Muscle layer of colon (tissue), 2 donors: ENCODE data around the gene NAIF1.

Experiments
- H3K27ac ChIP-seq: one replicate; pipeline ENCODE4 v1.7.0; 2013; ENCODE audit warnings: low read depth, mild to moderate bottlenecking, low read length, moderate library complexity
- H3K27me3 ChIP-seq, 2 donors: one replicate each; pipeline ENCODE4 v1.7.0; 2013; ENCODE audit warnings: low read length in 2 of 2, mild to moderate bottlenecking in 2 of 2; ENCODE audit not compliant: insufficient read depth in 2 of 2, control insufficient read depth in 1 of 2
- H3K36me3 ChIP-seq: one replicate; pipeline ENCODE4 v1.7.0; 2013; ENCODE audit warnings: mild to moderate bottlenecking, low read length; ENCODE audit not compliant: insufficient read depth
- H3K4me1 ChIP-seq: one replicate; pipeline ENCODE4 v1.7.0; 2013; ENCODE audit warnings: mild to moderate bottlenecking, low read length; ENCODE audit not compliant: insufficient read depth
- H3K4me3 ChIP-seq, 2 donors: one replicate each; pipeline ENCODE4 v1.7.0; 2013; ENCODE audit warnings: low read length in 2 of 2, low read depth in 1 of 2, mild to moderate bottlenecking in 1 of 2, moderate library complexity in 1 of 2
- H3K9ac ChIP-seq: one replicate; pipeline ENCODE4 v1.7.0; 2013; ENCODE audit warnings: low read length
- H3K9me3 ChIP-seq: one replicate; pipeline ENCODE4 v1.7.0; 2013; ENCODE audit warnings: mild to moderate bottlenecking, low read length
- donor health status: abdominal sarcoma.
- donor health status: Adenocarcinoma of cecum.

NAIF1 gene

GRCh38 chr9:128062279-128062678 is 4.8 kb downstream of the NAIF1 start:
- H3K4me1 ChIP-seq = peaks cover 17% of the 10 kb centered on the region
- no peak overlapping the region for H3K27ac ChIP-seq

GRCh38 chr9:128061275-128061960 is 5.7 kb downstream of the NAIF1 start:
- Histone ChIP-seq H3K9ac (no peak overlapping the region), H3K27ac (no peak overlapping the region), H3K36me3 (peaks cover 12% of the 10 kb centered on the region), H3K9me3 (no peaks in the 10 kb centered on the region), H3K27me3 (no peaks in the 10 kb centered on the region), H3K4me3 (no peak overlapping the region), H3K4me1 (peaks cover 14% of the 10 kb centered on the region)

More at GRCh38 chr9:128062279-128062678, 4.8 kb downstream of the NAIF1 start:
- peaks cover 12% of the 10 kb centered on the region for H3K36me3 ChIP-seq
- no peaks in the 10 kb centered on the region for H3K27me3 ChIP-seq
- H3K9me3 ChIP-seq = no peaks in the 10 kb centered on the region
- H3K4me3 ChIP-seq = no peak overlapping the region
- H3K9ac ChIP-seq = no peak overlapping the region

GRCh38 chr9:128059365-128059983 is 7.6 kb downstream of the NAIF1 start:
- Histone ChIP-seq H3K4me3 (no peak overlapping the region), H3K9ac (no peak overlapping the region), H3K9me3 (no peaks in the 10 kb centered on the region), H3K27ac (no peak overlapping the region), H3K36me3 (peaks cover 12% of the 10 kb centered on the region), H3K27me3 (no peaks in the 10 kb centered on the region), H3K4me1 (peaks cover 11% of the 10 kb centered on the region)

GRCh38 chr9:128057724-128058409 is 9.3 kb downstream of the NAIF1 start:
- peaks cover 7% of the 10 kb centered on the region for H3K36me3 ChIP-seq
- H3K4me1 ChIP-seq = peaks cover 11% of the 10 kb centered on the region
- no peak overlapping the region for H3K9ac ChIP-seq
- no peaks in the 10 kb centered on the region for H3K9me3 ChIP-seq
- H3K27me3 ChIP-seq = no peaks in the 10 kb centered on the region
- H3K27ac ChIP-seq = no peak overlapping the region
- no peak overlapping the region for H3K4me3 ChIP-seq

- no peaks in the 10 kb centered on the region for H3K36me3 ChIP-seq
- H3K9me3 ChIP-seq = no peaks in the 10 kb centered on the region
- no peak overlapping the region for H3K4me3 ChIP-seq
- no peak overlapping the region for H3K27ac ChIP-seq
- H3K4me1 ChIP-seq = peaks cover 11% of the 10 kb centered on the region
- H3K27me3 ChIP-seq = no peaks in the 10 kb centered on the region
- no peak overlapping the region for H3K9ac ChIP-seq
These were observed 10.0 kb downstream of the NAIF1 start for GRCh38 chr9:128056887-128057723.

GRCh38 chr9:128056086-128056485 is 11.0 kb downstream of the NAIF1 start:
- H3K4me3 ChIP-seq = no peak overlapping the region

GRCh38 chr9:128055344-128056040 is 11.6 kb downstream of the NAIF1 start:
- Histone ChIP-seq H3K4me3 (no peak overlapping the region), H3K4me1 (peaks cover 11% of the 10 kb centered on the region), H3K9me3 (no peaks in the 10 kb centered on the region), H3K9ac (no peak overlapping the region), H3K27me3 (no peaks in the 10 kb centered on the region), H3K27ac (no peak overlapping the region), H3K36me3 (no peaks in the 10 kb centered on the region)

More at GRCh38 chr9:128056086-128056485, 11.0 kb downstream of the NAIF1 start:
- H3K27me3 ChIP-seq = no peaks in the 10 kb centered on the region
- H3K36me3 ChIP-seq = no peaks in the 10 kb centered on the region
- no peak overlapping the region for H3K27ac ChIP-seq
- H3K9ac ChIP-seq = no peak overlapping the region
- H3K9me3 ChIP-seq = no peaks in the 10 kb centered on the region
- H3K4me1 ChIP-seq = peaks cover 11% of the 10 kb centered on the region

GRCh38 chr9:128054087-128054486 is 13.0 kb downstream of the NAIF1 start:
- Histone ChIP-seq H3K4me3 (no peak overlapping the region), H3K27me3 (no peaks in the 10 kb centered on the region), H3K9me3 (no peaks in the 10 kb centered on the region), H3K9ac (no peak overlapping the region), H3K4me1 (peaks cover 11% of the 10 kb centered on the region), H3K27ac (no peak overlapping the region), H3K36me3 (no peaks in the 10 kb centered on the region)

GRCh38 chr9:128053560-128053959 is 13.6 kb downstream of the NAIF1 start:
- H3K9ac ChIP-seq = no peak overlapping the region
- H3K4me1 ChIP-seq = peaks cover 11% of the 10 kb centered on the region
- no peaks in the 10 kb centered on the region for H3K36me3 ChIP-seq
- H3K27me3 ChIP-seq = no peaks in the 10 kb centered on the region
- no peak overlapping the region for H3K4me3 ChIP-seq
- no peaks in the 10 kb centered on the region for H3K9me3 ChIP-seq
- no peak overlapping the region for H3K27ac ChIP-seq

- no peak overlapping the region for H3K9ac ChIP-seq
- no peak overlapping the region for H3K27ac ChIP-seq
- H3K4me3 ChIP-seq = no peak overlapping the region
These were observed 15.0 kb downstream of the NAIF1 start for GRCh38 chr9:128051932-128052709.

More at GRCh38 chr9:128051932-128052709, 15.0 kb downstream of the NAIF1 start:
- Histone ChIP-seq H3K36me3 (no peaks in the 10 kb centered on the region), H3K27me3 (no peaks in the 10 kb centered on the region), H3K9me3 (no peaks in the 10 kb centered on the region), H3K4me1 (peaks cover 12% of the 10 kb centered on the region)
